Measurements from ENCODE around the gene GSTA5.
"Not testable (repeated sequence)": the region's sequence is repeated elsewhere in the genome, so short reads cannot be mapped to it uniquely, and the experiment has no call there.

GSTA5 gene

GRCh38 chr6:52802806-52803205 is 37.8 kb downstream of the GSTA5 start:
- TF ChIP-seq EZH2 (IDR thresholded peaks at IDR 0.05; ENCODE audit: borderline replicate concordance, low read length) (no peak), CTCF (IDR thresholded peaks at IDR 0.05; ENCODE audit: low read length) (no peak)
- Histone ChIP-seq H3K4me3 (ENCODE audit: low read depth, low read length, poor library complexity, severe bottlenecking) (no peak overlapping the region), H3K36me3 (ENCODE audit: insufficient read depth, low read length) (no peaks in the 10 kb centered on the region)

DNA sequence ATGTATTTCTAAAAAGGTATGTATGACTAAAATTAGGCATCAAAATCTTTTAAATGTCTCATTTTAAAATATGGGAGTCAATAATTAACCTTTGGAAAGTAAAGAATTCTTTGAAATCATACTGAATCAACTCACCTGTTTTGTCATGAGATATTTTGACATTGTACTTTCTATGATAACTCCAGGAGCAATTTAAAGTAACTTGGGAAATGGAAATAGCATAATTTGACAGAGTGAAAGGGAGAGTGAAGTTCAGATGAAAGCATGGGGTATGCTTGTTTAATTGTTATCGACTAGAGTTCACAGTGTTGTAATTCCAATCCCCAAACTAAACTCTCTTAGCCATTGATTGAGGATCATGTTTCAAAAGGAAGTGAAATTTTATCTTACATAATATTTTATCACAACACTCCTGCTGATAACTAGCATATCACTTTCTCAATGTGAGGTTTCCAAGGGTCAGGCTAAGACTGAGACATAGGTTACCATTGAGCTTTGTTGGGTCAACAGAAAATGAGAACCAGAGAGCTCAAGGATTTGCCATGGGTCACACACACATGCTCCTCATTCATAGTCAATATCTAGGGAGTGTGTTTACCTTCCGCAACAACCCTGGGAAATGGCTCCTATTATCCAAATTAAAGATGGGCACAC is 39.3 kb downstream of the GSTA5 start:
- H3K4me3 ChIP-seq (ENCODE audit: low read depth, low read length, poor library complexity, severe bottlenecking) = no peak overlapping the region
- no peak overlapping the region for H3K4me2 ChIP-seq (ENCODE audit: low read length)
- H2AFZ ChIP-seq (ENCODE audit: low read length) = no peak overlapping the region
- H3K4me1 ChIP-seq (ENCODE audit: insufficient read depth, low read length, severe bottlenecking) = no peaks in the 10 kb centered on the region
- TF ChIP-seq CTCF (IDR thresholded peaks at IDR 0.05; ENCODE audit: low read length) (no peak), EZH2 (IDR thresholded peaks at IDR 0.05; ENCODE audit: borderline replicate concordance, low read length) (no peak)
- no peaks in the 10 kb centered on the region for H3F3A ChIP-seq (ENCODE audit: insufficient read depth, low read length)
- no peaks in the 10 kb centered on the region for H3K9me2 ChIP-seq (ENCODE audit: low read depth, low read length)
- no peak overlapping the region for H3K27ac ChIP-seq (ENCODE audit: low read depth, low read length, poor library complexity, severe bottlenecking)
- no peaks in the 10 kb centered on the region for H4K20me1 ChIP-seq (ENCODE audit: insufficient read depth, low read length)
- H3K9me3 ChIP-seq (ENCODE audit: low read length) = no peaks in the 10 kb centered on the region
- H3K27me3 ChIP-seq (ENCODE audit: insufficient read depth, low read length) = no peaks in the 10 kb centered on the region
- no peaks in the 10 kb centered on the region for H3K79me2 ChIP-seq (ENCODE audit: insufficient read depth, low read length)
- H3K9ac ChIP-seq (ENCODE audit: low read length) = no peak overlapping the region
- H3K36me3 ChIP-seq (ENCODE audit: insufficient read depth, low read length) = no peaks in the 10 kb centered on the region

More at GRCh38 chr6:52802806-52803205, 37.8 kb downstream of the GSTA5 start:
- no peak overlapping the region for H3K4me2 ChIP-seq (ENCODE audit: low read length)
- no peaks in the 10 kb centered on the region for H3F3A ChIP-seq (ENCODE audit: insufficient read depth, low read length)
- H3K9ac ChIP-seq (ENCODE audit: low read length) = no peak overlapping the region
- H3K9me3 ChIP-seq (ENCODE audit: low read length) = no peaks in the 10 kb centered on the region
- no peaks in the 10 kb centered on the region for H4K20me1 ChIP-seq (ENCODE audit: insufficient read depth, low read length)
- H3K27me3 ChIP-seq (ENCODE audit: insufficient read depth, low read length) = no peaks in the 10 kb centered on the region
- H2AFZ ChIP-seq (ENCODE audit: low read length) = no peak overlapping the region
- H3K79me2 ChIP-seq (ENCODE audit: insufficient read depth, low read length) = no peaks in the 10 kb centered on the region
- H3K4me1 ChIP-seq (ENCODE audit: insufficient read depth, low read length, severe bottlenecking) = no peaks in the 10 kb centered on the region
- no peak overlapping the region for H3K27ac ChIP-seq (ENCODE audit: low read depth, low read length, poor library complexity, severe bottlenecking)
- H3K9me2 ChIP-seq (ENCODE audit: low read depth, low read length) = no peaks in the 10 kb centered on the region

GRCh38 chr6:52799272-52799671 is 41.3 kb downstream of the GSTA5 start:
- not testable (repeated sequence) for H3K9me3 ChIP-seq (ENCODE audit: low read length); H3K4me2 ChIP-seq (ENCODE audit: low read length); H2AFZ ChIP-seq (ENCODE audit: low read length); H3K4me1 ChIP-seq (ENCODE audit: insufficient read depth, low read length, severe bottlenecking); H3K27me3 ChIP-seq (ENCODE audit: insufficient read depth, low read length); H3F3A ChIP-seq (ENCODE audit: insufficient read depth, low read length); H3K9me2 ChIP-seq (ENCODE audit: low read depth, low read length); H3K36me3 ChIP-seq (ENCODE audit: insufficient read depth, low read length); H3K4me3 ChIP-seq (ENCODE audit: low read depth, low read length, poor library complexity, severe bottlenecking); H3K9ac ChIP-seq (ENCODE audit: low read length); H4K20me1 ChIP-seq (ENCODE audit: insufficient read depth, low read length); H3K79me2 ChIP-seq (ENCODE audit: insufficient read depth, low read length); H3K27ac ChIP-seq (ENCODE audit: low read depth, low read length, poor library complexity, severe bottlenecking)

DNA sequence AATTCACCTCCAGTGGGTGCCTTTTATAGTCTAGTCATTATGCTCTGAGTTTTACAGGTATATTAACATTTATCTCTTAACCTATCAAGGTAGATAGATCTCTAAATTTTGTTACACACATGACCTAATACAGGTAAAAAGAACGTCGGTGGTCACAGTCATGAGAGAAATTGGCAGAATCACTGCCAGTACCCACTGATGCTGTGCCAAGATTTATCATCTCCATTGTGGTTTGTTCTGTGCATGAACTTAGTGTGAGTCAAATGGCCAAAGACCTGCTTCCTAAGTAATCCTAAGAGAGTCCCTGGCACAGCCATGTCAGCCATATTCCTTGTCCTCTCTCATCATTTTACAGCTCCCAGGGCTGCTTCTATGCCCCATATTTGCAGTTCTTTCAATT is 46.2 kb downstream of the GSTA5 start:
- not testable (repeated sequence) for H3K27ac ChIP-seq (ENCODE audit: low read depth, low read length, poor library complexity, severe bottlenecking); H3K9me2 ChIP-seq (ENCODE audit: low read depth, low read length); H3K9me3 ChIP-seq (ENCODE audit: low read length); H3K9ac ChIP-seq (ENCODE audit: low read length); H3K4me2 ChIP-seq (ENCODE audit: low read length); H2AFZ ChIP-seq (ENCODE audit: low read length); H3K4me1 ChIP-seq (ENCODE audit: insufficient read depth, low read length, severe bottlenecking); H4K20me1 ChIP-seq (ENCODE audit: insufficient read depth, low read length); H3K4me3 ChIP-seq (ENCODE audit: low read depth, low read length, poor library complexity, severe bottlenecking); H3F3A ChIP-seq (ENCODE audit: insufficient read depth, low read length); H3K27me3 ChIP-seq (ENCODE audit: insufficient read depth, low read length); H3K36me3 ChIP-seq (ENCODE audit: insufficient read depth, low read length); H3K79me2 ChIP-seq (ENCODE audit: insufficient read depth, low read length)

All from OCI-LY1 (cell line).